NCI-H2171 (cell line): ENCODE measurements around the gene TMEM107.

Experiments used
- DNase-seq: peaks from one replicate; lab custom pipeline; 2025; lab: John Stamatoyannopoulos, UW

Gene TMEM107

DNA sequence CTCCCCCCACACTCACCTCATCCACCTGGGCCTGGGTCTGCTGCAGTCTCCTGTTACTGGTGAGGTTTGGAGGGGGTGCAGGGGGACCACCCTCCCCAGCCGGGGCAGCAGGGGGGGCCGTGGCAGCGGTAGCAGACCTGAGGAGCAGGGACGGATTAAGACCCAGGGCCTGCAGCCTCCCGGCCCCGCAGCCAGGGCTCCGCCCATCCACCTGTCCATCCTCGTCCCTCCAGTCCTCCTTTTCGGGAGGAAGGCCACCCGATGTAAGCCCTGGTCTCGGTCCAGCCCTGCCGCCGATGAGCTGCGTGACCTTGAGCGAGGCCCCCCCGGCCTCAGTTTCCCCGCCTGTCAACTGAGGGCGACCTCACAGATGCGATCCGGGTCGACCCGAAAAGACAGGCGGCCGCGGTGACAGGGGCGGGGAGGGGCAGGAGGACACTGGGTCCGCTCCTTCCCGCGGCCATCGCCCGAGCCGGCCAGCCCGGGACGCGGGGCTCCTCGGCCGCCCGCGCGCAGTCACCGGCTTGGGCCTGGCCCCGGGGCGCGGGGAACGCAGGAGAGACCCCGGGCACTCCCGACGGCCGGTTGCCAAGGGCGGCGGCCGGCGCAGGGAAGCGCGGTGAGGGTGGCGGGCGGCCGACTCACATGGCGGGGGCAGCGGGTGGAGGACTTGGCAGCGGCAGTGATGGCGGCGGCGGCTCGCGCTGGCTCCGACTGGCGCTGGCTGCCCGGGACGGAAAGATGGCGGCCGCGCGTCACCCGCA is 13.8 kb downstream of the TMEM107 start, which contains the start of gene VAMP2:
Gene VAMP2, minus strand, starts transcription at position 716 of the 764 bp plus-strand sequence. Its CDS starts 69 bp downstream, at position 647.
- DNase-seq: peak; percentile 74

DNA sequence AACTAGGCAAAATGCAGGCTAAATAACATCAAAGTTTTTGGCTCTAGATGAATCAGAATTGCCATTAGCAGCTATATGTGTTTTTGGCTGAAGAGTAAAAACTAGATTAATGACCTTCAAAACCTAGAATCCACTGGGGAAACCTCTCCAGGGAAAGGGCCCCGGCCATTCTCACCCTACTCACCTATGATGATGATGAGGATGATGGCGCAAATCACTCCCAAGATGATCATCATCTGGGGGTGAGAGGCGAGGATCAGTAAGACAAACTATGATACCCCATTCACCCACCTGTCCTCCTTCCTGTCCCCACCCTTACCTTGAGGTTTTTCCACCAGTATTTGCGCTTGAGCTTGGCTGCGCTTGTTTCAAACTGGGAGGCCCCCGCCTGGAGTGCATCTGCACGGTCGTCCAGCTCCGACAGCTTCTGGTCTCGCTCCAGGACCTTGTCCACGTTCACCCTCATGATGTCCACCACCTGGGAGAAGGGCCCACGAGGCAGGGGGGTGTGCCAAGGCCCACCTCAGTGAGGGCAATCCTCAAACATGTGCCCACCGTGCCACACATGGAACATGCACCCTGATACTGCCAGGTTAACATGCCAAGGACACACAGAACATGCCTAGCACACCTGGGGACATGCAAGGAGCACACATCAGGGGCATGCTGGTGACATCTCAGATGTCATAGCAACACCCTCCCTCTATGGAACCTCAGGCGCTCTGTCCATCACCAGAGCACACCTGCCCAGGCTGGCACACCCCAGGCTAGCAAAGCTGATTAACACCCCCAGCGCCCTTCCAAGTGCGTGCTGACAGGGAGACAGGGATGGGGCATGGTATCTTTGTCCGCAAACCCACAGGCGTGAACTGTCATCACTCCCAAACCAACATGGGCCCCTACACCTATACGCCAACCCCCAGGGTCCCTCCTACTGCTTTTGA is 14.6 kb downstream of the TMEM107 start:
- no peak for DNase-seq

DNA sequence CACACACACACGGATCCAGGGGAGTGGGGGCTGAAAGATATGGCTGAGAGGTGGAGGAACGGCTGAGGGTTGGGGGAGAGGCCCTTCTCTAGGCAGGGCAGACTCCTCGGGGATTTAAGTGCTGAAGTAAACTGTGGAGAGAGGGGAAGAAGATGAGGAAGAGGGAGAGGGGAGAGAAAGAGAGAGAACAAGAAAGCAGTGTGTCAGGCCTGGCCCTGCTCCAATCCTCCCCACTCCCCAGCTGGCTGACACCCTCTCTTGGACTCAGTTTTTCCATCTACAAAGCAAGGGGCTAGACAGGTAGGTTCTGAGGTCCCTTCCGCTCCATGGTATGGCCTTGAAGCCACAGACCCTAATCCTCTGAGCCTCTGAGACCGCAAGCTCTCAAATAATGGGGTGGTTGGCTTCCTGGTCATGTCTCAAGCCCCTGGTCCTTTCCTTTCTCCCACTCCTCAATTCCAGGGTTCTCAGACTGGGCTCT is 15.4 kb downstream of the TMEM107 start:
- DNase-seq: no peak

DNA sequence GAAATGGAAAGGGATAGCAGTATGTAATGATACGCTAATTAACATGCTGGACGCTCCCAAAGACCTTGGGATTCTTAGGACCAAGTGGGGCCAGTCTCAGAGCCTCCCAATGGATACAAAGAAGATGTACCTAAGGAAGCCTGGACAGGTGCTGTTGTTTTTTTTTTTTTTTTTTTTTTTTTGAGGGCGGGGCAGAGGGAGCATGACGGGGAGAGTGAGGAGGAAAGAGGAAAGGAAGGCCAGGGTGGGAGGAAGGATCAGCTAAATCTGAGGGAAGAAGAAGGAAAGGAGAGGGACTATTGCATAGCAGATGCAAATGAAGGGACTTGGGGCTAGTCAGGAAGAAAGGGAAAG is 16.0 kb downstream of the TMEM107 start:
- no peak for DNase-seq

DNA sequence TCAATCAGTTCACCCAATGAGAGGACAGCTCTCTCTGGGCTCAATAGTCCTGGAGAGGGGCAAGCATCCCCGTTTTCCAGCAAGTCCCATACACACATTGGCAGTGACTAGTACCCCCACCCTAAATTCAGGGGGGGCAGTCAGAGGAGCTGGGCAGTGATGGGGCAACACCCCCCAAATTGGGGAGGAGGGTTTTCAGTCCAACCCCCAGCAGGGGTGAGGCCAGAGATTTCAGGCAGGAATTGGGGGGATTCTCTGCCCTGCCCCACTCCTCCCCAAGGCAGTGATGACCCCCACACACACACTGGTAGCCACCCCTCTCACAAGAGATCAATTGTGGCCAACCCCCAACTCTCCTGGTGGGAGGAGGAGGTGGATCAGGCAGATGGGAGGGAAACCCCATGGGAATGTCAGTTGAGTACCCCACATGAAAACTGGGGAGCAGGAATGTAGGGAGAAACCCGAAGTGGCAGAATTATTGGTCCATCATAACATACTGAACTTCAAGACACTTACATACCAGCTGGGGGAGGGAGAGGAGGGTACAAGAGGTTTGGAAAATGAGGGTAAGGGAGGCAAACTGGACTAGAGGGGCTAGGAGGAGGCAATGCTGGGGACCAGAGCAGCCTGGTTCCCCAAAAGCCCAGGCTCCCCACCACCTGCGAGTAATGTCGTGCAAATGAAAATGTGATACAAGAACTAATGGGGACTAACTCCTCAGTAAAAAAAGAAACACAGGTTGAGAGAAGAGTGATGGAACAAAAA is 16.5 kb downstream of the TMEM107 start:
- no peak for DNase-seq

DNA sequence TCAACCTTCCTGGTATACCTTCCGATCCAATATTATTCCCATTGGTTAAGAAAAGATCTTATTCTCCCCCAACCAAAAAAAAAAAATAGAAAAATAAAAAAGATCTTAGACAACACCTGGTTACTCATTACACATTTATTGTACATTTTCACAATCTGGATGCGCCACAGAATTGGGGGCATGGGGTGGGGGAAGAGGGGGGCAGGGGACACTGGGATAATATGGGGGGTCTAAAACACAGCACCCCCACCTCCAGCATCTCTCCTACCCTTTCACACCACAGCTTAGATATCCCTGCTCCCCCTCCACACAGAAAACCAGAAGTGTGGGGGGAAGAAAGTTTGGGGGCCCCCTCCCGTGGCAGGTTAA is 17.2 kb downstream of the TMEM107 start:
- DNase-seq: no peak

DNA sequence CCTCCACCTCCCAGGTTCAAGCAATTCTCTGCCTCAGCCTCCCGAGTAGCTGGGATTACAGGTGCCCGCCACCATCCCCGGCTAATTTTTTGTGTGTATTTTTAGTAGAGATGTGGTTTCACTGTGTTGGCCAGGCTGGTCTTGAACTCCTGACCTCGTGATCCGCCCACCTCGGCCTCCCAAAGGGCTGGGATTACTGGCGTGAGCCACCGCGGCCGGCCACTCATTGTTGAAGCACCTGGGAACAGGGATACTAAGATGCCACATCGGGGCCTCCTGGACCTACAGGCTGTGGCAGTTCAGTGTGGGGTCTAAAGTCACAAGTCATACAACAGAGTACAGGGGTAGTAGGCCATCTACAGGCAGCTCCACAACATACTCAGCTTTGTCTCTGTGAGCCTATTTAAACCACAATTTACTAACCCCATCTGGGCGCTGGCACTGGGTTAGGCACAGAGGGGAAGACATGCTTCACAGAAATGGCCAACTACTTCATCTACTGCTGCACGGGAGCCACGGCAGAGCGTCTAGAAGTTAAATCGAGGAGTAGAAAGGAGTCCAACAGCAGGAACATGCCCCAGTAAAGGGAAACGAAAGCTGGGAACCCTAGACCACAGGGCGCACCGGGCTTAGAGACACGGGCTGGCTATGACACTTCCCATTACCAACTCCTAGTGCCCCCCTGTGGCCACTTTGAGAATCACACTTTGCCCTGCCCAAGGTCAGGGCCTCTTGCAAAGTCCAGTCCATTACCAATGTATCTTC is 17.7 kb downstream of the TMEM107 start:
- DNase-seq: no peak

DNA sequence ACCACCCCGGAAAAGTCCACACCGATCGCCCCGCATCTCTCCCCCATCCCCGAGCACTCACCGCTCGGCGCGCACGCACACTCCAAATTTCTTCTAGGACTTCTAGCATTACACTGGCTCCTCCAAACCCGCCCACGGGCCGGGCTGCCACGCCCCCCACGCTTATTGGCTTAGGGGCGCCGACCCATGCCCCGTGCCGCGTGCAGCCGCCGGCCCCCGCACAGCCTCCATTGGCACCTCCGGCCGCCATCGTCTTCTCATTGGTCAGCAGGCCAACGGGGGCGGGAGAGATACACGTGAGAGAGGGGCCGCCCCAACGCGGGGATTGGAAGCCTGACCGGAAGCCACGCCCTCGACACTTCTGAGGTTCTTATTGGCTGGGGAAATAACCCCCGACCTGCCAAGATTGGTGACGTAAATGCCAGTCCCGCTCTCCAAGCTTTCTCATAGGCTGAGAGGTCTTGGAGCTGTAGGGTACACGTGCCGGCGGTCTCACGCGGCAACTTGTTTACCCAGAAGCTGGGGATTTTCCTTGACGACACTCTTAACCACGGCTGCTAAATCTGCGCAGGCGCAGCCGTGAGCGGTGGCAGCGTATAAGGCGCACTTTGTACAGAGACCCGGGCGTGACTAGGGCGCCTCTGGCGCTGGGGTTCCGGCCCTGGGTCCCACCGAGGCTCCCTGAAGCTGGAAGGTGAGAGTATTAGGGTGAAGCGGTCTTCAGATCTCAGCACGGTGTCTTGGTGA is 19.8 kb downstream of the TMEM107 start:
- DNase-seq: peak; percentile 99

DNA sequence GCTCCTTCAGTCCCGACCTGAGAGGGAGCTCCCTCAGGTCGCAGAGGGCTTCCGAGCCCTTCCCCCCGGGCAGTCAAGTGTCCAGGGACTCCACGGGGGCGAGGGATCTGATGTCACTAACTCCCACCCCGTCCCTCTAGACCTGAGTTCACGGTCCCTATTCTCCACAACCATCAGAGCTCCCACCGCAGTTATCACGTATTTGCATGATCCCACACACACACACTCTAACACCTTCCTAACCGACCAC is 20.3 kb downstream of the TMEM107 start:
- DNase-seq: no peak

DNA sequence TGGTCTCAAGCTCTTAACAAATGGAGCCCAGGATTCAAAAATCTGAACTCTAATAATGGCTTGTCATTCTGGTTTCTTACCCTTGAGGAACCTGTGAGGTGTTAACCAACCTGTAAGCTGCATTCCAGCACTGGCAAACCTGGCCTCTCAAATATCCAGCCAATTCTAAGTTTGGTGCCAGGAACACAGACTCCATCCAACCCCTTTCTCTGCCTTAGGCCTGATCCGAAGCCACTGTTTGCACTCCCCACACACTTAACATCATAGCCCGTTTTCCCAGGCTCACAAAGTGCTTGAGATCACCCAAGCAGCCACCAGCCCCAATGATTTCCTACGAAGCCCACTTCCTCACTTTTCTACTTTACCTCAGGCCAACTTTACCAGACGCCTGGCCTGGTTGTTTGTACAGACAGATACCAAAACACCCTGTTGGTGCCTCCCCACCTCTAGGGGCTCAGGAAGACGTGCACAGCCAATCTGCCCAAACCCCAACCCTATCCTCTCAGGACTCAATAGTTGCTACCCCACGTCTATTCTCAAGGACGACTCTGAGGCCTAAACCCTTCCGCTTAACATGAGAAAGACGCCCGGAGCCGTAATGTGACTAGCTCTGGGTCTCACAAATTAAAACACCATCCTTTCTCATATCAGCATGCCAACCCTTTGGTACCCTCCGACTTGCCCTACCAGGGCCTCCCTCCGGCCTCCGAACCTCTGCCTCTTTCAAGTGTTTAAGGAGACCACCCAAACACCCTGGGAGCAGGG is 20.8 kb downstream of the TMEM107 start:
- no peak for DNase-seq

DNA sequence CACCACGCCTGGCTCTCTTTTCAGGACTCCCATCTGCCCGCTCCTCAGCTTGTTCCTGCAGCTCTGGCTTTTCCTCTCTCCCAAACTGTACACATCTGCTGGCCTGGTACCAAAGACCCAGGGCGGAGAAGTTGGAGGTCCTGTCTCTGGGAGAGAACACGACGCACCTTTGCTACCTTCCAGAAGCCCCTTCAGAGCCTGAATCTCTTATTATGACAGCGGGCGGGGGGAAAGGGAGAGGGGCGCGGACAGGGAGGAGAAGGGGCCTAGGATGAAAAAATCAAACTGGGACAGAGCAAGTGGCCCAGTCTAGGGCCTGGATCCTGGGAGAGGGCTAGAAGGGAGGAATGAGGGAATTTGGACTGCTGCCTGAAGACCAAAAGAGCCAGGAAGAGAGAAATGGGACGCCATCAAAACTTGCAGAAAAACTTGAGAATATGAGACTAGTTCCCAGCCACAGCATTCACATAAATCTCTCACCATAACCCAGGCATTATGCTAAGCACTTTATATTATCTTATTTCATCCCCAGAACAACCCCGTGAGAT is 21.5 kb downstream of the TMEM107 start:
- DNase-seq: no peak

DNA sequence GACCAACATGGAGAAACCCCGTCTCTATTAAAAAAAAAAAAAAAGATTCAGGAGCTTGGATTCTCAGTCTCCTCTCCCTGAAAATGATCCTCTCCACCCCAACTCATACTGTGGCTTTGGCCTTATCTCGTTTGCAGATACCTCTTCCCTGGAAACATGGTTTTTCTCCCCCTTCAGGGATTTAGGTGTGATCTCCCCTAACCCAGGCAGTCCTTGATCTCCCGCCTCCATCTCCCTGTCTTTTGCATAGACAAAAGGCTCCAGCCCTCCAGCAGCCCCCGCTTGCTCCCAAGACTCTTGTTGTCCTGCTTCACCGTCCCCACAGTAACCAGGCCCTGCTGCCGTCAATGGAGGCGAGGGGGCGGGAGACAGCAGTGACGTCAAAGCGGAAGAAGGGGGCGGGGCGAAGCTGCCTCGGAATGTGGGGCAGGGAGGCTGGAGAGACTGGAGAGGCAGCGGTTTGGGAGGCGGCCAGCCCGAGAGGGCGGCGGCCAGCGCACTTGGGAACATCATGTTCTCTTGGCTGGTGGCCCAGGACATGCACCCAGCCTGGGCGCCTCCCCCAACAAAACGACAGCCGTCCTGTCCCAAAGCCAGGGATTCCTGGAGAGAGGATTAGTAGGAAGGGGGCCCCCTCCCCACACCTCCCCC is 22.1 kb downstream of the TMEM107 start:
- DNase-seq: peak; percentile 84

DNA sequence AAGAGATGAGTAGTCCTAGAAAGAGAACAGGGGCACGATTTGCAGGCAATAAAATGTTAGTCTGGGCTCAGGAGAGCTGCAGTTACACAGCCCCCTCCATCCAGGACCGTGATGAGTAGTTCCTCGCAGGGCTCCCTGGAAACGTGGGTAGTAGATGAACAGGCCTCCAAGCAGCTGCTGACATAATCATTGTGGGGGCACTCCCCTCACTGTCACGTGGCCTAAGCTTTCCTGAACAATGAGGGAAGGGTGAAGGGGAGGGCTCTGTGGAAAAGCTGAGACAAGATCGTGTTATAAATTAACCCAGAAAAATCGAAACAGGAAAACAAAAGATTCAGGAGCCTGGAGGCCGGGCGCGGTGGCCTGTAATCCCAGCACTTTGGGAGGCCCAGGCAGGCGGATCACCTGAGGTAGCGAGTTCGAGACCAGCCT is 22.6 kb downstream of the TMEM107 start:
- no peak for DNase-seq

DNA sequence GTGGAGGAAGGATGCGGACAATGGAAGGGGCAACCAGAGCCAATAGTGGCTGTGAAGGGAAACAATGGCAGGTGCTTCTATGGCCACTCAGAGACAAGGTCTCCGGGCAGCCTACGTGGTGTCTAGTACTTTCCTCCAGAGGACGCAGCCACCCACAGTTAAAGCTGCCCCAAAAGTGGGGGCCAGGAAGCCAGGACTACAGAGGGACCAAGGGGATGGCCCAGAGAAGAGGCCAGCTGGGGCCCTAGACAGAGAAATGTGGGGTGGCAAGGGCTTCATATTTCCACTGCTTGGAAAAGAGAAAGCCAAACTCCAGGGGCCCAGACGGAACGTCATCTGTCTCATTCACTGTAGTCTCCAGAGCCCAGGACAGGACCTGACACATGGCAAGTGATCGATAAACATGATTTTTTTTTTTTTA is 23.1 kb downstream of the TMEM107 start:
- DNase-seq: no peak

DNA sequence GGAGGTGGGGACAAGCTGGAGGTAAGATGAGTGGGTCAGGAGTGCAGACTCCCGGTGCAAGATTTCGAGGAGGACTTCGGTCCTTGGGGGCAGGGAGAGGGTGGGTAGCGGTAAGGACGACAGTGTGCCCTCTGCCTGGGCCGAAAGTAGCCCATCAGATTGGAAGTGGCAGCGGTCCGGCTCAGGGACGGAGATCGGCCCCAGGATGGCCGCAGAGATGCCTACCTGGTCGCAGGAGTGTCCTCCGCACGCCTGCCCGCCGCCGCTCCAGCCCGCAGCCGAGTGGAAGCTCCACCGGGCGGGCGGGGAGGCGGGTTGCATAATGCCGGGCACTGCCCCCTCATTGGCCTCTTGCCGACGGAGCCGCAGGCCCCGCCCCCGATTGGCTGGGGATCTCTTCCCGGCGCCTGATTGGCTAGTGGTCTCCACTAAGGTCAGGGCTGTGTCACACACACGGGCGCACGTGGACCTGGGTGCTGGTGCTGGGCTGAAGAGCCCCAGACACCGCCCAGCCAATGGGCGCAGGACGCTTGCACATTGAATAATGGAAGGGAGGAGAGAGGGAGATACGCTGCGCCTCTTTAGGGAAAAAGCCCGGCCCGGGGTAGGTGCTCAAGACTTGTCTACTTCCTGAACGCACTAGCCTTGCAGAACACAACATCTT is 23.9 kb downstream of the TMEM107 start, which contains the start of gene PER1:
Gene PER1, minus strand, starts transcription at position 293 of the 664 bp plus-strand sequence. CDS start 1,698 bp downstream, outside the sequence.
- peak; percentile 71 for DNase-seq

DNA sequence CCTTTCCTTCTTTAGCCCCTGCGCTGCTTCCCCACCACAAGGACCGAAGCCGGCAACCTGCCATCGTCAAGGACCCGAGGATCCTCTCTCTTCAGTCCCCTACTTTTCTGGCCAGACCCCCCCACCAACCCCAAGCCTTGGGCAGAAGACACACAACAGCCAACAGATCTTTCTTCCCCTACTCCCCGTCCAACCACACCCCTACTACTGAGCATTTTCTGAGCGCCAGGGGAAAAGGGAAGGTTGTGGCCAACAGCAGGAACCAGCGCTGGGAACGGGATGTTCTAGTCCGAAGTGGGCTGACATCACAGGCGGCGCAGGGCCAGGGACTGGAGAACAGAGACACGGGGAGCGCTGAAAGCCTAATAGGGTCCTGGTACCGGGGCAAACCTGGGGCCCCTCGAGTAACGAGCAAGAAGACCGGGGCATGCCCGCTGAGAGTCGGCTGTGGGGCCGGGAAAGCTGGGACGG is 24.5 kb downstream of the TMEM107 start:
- DNase-seq: no peak

DNA sequence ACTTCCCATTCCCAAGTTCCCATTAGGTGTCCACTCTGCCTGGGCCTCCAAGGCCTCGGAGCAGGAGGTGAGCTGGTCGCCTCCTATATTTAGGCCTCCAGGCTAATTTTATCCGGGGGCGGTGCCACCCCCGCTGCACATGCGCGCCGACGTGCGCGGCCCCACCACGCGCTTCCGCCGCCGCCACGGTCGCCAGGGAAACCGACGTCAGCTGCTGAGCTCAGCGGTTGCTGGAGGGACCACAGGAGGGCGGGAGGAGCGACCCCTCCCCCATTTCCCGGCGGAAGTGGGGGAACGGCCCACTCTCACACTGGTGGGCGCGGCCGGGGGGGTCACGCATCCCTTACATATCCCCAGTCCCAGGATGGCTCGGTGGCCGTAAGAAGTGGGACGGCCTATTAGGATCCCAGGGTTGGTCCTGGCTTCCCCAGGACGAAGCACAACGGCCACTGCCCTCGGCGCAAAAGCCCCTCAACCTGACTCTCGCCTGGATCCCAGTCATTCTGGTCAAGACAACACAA is 25.0 kb downstream of the TMEM107 start:
- no peak for DNase-seq
